OCI-LY7 (cell line): ENCODE measurements around the gene SMURF1. TPM values are rescaled to one million over a fixed set of nuclear protein-coding genes. Genes with fewer than 3 reads are reported as not detected.

Experiments
- BruUV-seq: library from RNA; stranded (reverse); fragments of 400-500 nt; replicated peaks from 2 replicates; lab custom pipeline; 2021; lab: Mats Ljungman, UMichigan
- CTCF ChIA-PET: fragments of 300-600 bp; sonication (Branson Sonifier 250); formaldehyde crosslinking; loops from one replicate; lab custom pipeline; 2022; ENCODE audit warnings: antibody characterized with exemption; ENCODE audit not compliant: unreplicated experiment; lab: Charles Lee
- POLR2A ChIA-PET: fragments of 300-600 bp; sonication (Branson Sonifier 250); formaldehyde crosslinking; loops from one replicate; lab custom pipeline; 2022; ENCODE audit warnings: antibody characterized with exemption; lab: Charles Lee
- DNase-seq: peaks from one replicate; pipeline ENCODE4 v3.0.0-alpha.2; 2015; ENCODE audit warnings: low spot score
- H2AFZ ChIP-seq: fragments of 200-600 bp; sonication (generic), shearing (Covaris generic); 2 replicates; pipeline ENCODE4 v1.6.1; 2014; ENCODE audit warnings: mild to moderate bottlenecking, antibody characterized with exemption, low read length, moderate library complexity
- H3K27ac ChIP-seq: fragments of 200-600 bp; sonication (generic); 2 replicates; pipeline ENCODE4 v1.5.1; 2014; ENCODE audit warnings: mixed run types, low read depth, mild to moderate bottlenecking, moderate library complexity, low read length, inconsistent platforms; ENCODE audit not compliant: poor library complexity, severe bottlenecking
- H3K36me3 ChIP-seq: fragments of 200-600 bp; sonication (generic); 2 replicates; pipeline ENCODE4 v1.6.1; 2014; ENCODE audit warnings: mild to moderate bottlenecking, antibody characterized with exemption, low read length, moderate library complexity, mixed read lengths; ENCODE audit not compliant: insufficient read depth
- H3K4me1 ChIP-seq: fragments of 200-600 bp; sonication (generic); 2 replicates; pipeline ENCODE4 v1.5.1; 2014; ENCODE audit warnings: mild to moderate bottlenecking, low read length; ENCODE audit not compliant: insufficient read depth, poor library complexity, severe bottlenecking
- H3K4me2 ChIP-seq: fragments of 200-600 bp; sonication (generic); 2 replicates; pipeline ENCODE4 v1.6.1; 2014; ENCODE audit warnings: mild to moderate bottlenecking, low read length
- H3K4me3 ChIP-seq: fragments of 200-600 bp; sonication (generic); 2 replicates; pipeline ENCODE4 v1.5.1; 2014; ENCODE audit warnings: mild to moderate bottlenecking, low read depth, low read length; ENCODE audit not compliant: poor library complexity, severe bottlenecking
- H3K79me2 ChIP-seq: fragments of 200-600 bp; sonication (generic); 2 replicates; pipeline ENCODE4 v1.6.1; 2016; ENCODE audit warnings: low read depth, mild to moderate bottlenecking, low read length, moderate library complexity, mixed read lengths; ENCODE audit not compliant: insufficient read depth
- H3K9me2 ChIP-seq: fragments of 200-600 bp; sonication (generic); 2 replicates; pipeline ENCODE4 v1.6.1; 2016; ENCODE audit warnings: mild to moderate bottlenecking, low read length, mixed read lengths; ENCODE audit not compliant: insufficient read depth
- H3K9me3 ChIP-seq: fragments of 200-600 bp; sonication (generic); 2 replicates; pipeline ENCODE4 v1.6.1; 2014; ENCODE audit warnings: mild to moderate bottlenecking, mixed run types, low read length, mixed read lengths
- H4K20me1 ChIP-seq: fragments of 200-600 bp; sonication (generic); 2 replicates; pipeline ENCODE4 v1.6.1; 2014; ENCODE audit warnings: mild to moderate bottlenecking, antibody characterized with exemption, low read length, moderate library complexity, mixed read lengths; ENCODE audit not compliant: insufficient read depth
- CTCF ChIP-seq: fragments of 200-600 bp; sonication (generic); conservative IDR thresholded peaks from 2 replicates; pipeline ENCODE4 v1.5.1; 2014; ENCODE audit warnings: mild to moderate bottlenecking, antibody characterized with exemption, low read length, moderate library complexity, mixed read lengths
- EZH2phosphoT487 ChIP-seq: fragments of 200-600 bp; sonication (generic); IDR thresholded peaks from 2 replicates; pipeline ENCODE4 v1.6.1; 2018; ENCODE audit warnings: low read depth, borderline replicate concordance, mild to moderate bottlenecking, mixed run types, antibody characterized with exemption, low read length, moderate library complexity, mixed read lengths
- intact Hi-C: fragments of 100-400 bp; cut with micrococcal nuclease; formaldehyde crosslinking; loops from one replicate; pipeline ENCODE4 v1.10.0; 2022; ENCODE audit not compliant: unreplicated experiment
- total RNA-seq, 2 experiments: library from RNA; depleted of rRNA in 1 of 2; stranded (reverse); fragments of >200 nt in 1 of 2; shearing (Covaris generic) in 1 of 2; gene quantifications; 2 replicates each; pipeline ENCODE4 v1.2.3, GENCODE V29; 2014 to 2022

Gene SMURF1
- total RNA-seq, 2 experiments from 2014 or later, result 11.5 to 17.8 TPM

- Histone ChIP-seq H3K9me3 (no peaks in the 10 kb centered on the region), H3K4me3 (no peak overlapping the region), H2AFZ (no peak overlapping the region), H3K27ac (no peak overlapping the region), H3K79me2 (peaks cover 51% of the 10 kb centered on the region), H3K4me1 (no peaks in the 10 kb centered on the region), H3K4me2 (no peak overlapping the region), H3K36me3 (no peaks in the 10 kb centered on the region), H3K9me2 (no peaks in the 10 kb centered on the region), H4K20me1 (peaks cover 13% of the 10 kb centered on the region)
- CTCF ChIA-PET, result no interaction called here
- DNase-seq, result no peak
- intact Hi-C loops, result no loop called here
- no TSS peak for BruUV-seq
- TF ChIP-seq CTCF (no peak), EZH2phosphoT487 (no peak)
- POLR2A ChIA-PET, result interaction anchor here (0.5 kb wide), 2 partner anchors 195 to 398 kb away, joined by 3 to 4 read pairs; no protein-coding TSS in a partner anchor
These were observed 51.7 kb downstream of the SMURF1 start for GRCh38 chr7:99092064-99092720.

- H3K36me3 ChIP-seq, result no peaks in the 10 kb centered on the region
- peaks cover 13% of the 10 kb centered on the region for H4K20me1 ChIP-seq
- no peaks in the 10 kb centered on the region for H3K4me1 ChIP-seq
- H3K9me3 ChIP-seq, result no peaks in the 10 kb centered on the region
- H2AFZ ChIP-seq, result no peak overlapping the region
- H3K9me2 ChIP-seq, result no peaks in the 10 kb centered on the region
- H3K27ac ChIP-seq, result no peak overlapping the region
- no peak overlapping the region for H3K4me3 ChIP-seq
- intact Hi-C loops, result no loop called here
- ChIA-PET POLR2A (no interaction called here), CTCF (no interaction called here)
- DNase-seq, result no peak
- TF ChIP-seq CTCF (no peak), EZH2phosphoT487 (no peak)
- BruUV-seq, result no TSS peak
- H3K4me2 ChIP-seq, result no peak overlapping the region
- H3K79me2 ChIP-seq, result peaks cover 40% of the 10 kb centered on the region
These were observed 53.0 kb downstream of the SMURF1 start for GRCh38 chr7:99090771-99091542.
